Fibroblast of villous mesenchyme (primary cell): Measurements from ENCODE around the gene SLC12A4. TPM values are rescaled to one million over a fixed set of nuclear protein-coding genes. Genes with fewer than 3 reads are reported as not detected.

Source experiments
- DNase-seq: peaks from one replicate; pipeline ENCODE4 v3.0.0-alpha.2; 2010; ENCODE audit warnings: low read depth
- H3K4me3 ChIP-seq: 2 replicates; pipeline ENCODE4 v1.5.1; 2011; ENCODE audit warnings: low read depth, mild to moderate bottlenecking, low read length
- total RNA-seq: library from RNA; depleted of rRNA; stranded (reverse); fragments of >200 nt; gene quantifications from 2 replicates; pipeline ENCODE4 v1.2.3, GENCODE V29; 2012
- TF ChIP-seq, protein P1 (sequence below): IDR thresholded peaks from 2 replicates; pipeline ENCODE4 v1.5.1; 2012; ENCODE audit warnings: low read depth, mild to moderate bottlenecking, low read length; ENCODE audit not compliant: insufficient read depth

SLC12A4 gene
- total RNA-seq, 1 donor = 104 TPM

DNA sequence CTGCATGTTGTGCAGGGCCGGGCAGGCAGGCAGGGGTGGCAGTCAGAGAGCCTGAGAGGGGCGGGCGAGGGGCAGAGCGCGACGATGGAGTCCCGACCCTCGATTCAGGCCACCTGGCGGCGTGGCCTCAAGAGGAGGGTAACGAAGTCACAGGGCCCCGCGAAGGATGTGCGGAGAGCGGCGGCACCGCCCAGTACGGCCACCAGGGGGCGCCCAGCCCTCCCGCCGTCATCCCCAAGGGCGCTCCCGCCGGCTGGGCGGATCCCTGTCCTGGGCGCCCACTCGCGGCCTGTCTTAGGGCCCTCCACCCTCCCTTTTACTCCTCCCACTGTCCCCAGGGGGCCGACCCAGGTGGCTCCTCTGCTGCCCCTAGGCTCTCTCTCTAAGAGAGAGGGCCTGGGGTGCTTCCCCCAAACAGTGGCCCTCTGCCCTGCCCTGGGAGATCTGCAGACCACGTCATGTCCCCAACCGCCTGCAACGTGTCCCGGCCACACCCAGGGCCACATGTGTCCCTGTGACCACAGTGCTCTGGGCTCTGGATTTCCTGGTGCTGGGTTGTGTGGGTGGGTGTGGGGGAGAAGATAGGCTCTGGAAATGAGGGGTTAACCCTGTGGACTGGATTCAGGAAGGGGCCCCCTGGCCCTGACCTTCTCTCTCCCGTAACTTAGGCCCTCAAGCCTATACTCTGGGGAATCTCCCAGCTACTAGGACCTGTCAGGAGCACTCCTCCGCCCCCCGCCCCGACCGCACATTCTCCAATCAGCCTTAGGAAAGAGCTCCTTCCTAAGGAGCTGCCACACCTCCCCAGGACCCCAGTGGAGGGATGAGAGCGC is 25.0 kb upstream of the SLC12A4 start:
- TF ChIP-seq, protein P1, sequence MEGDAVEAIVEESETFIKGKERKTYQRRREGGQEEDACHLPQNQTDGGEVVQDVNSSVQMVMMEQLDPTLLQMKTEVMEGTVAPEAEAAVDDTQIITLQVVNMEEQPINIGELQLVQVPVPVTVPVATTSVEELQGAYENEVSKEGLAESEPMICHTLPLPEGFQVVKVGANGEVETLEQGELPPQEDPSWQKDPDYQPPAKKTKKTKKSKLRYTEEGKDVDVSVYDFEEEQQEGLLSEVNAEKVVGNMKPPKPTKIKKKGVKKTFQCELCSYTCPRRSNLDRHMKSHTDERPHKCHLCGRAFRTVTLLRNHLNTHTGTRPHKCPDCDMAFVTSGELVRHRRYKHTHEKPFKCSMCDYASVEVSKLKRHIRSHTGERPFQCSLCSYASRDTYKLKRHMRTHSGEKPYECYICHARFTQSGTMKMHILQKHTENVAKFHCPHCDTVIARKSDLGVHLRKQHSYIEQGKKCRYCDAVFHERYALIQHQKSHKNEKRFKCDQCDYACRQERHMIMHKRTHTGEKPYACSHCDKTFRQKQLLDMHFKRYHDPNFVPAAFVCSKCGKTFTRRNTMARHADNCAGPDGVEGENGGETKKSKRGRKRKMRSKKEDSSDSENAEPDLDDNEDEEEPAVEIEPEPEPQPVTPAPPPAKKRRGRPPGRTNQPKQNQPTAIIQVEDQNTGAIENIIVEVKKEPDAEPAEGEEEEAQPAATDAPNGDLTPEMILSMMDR = peak; percentile 86
- DNase-seq = peak; percentile 66
- peak overlapping the region; percentile 14 for H3K4me3 ChIP-seq

DNA sequence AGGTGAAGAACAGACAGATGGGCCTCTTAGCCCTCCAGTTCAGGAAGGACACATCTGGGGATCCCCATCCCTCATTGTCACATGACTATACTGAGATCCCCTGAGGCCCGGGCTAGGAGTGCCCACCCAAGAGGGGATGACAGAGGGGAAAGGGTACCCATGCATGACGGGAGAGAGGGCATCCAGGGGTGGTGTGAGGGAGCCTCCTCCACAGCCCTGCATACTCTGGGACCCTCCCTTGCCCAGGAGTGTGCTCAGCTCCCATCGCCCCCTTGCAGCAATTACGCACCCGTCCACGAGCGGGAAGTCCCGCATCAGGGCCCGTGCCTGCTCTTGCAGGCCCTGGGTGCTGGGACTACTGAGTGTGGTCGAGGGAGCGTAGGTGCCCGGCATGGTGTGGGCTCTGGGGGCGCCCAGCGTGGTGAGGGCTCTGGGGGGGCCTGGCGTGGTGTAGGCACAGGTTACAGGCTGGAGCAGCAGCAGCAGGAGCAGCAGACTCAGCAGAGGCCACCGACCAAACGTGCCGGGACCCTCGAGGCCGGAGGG is 24.3 kb upstream of the SLC12A4 start:
- DNase-seq = no peak
- no peak overlapping the region for H3K4me3 ChIP-seq
- TF ChIP-seq, protein P1 = no peak

DNA sequence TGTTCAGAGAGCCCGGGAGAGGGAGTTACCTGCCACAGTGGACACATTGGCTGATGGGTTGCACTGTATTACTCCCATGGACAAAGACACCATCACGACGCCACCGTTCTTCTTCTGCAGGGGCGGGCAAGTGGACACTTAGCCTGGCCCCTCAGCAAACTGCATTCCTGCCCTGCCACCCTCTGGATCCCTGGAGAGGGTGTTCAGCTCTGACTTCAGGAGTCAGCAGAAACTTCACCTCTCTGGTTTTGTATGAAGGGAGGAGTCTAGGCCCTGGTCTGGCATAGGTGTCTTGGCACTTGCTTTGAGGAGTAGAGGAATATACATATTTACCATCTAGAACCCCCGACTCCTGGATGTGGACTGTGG is 21.6 kb upstream of the SLC12A4 start:
- TF ChIP-seq, protein P1 = no peak
- no peak for DNase-seq
- no peak overlapping the region for H3K4me3 ChIP-seq

DNA sequence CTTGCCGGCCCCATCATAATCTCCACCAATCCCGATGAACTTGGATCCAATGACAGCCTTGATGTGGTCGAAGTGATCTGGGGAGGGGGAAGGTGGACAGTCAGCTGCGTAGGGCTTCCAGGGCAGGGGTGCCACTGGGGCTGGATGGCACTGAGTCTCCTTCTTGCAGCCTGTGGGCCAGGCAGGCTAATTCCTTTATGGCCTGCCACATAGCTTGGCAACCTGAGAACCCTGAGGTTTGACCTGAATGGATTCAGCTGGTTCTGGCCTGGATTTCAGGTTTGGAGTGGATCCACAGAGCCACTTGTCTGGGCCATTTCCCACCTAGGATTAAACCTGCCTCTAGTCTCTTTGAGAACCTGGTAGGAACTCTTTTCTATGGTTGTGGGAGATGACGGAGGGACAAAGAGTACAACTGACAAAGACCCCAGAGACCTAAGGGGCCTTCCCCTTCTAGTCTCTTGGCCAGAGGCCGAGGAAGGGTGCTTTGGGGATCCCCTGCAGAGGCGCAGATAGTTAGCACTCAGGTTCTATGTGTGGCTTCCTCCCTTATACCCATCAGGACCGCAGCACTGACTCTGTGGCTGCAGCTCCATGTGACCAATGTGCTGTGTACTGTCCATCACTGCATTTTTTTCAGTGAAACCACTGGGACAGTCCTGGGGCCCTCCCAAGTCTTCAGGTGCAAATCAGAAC is 21.0 kb upstream of the SLC12A4 start:
- no peak for DNase-seq
- TF ChIP-seq, protein P1 = no peak
- no peak overlapping the region for H3K4me3 ChIP-seq

DNA sequence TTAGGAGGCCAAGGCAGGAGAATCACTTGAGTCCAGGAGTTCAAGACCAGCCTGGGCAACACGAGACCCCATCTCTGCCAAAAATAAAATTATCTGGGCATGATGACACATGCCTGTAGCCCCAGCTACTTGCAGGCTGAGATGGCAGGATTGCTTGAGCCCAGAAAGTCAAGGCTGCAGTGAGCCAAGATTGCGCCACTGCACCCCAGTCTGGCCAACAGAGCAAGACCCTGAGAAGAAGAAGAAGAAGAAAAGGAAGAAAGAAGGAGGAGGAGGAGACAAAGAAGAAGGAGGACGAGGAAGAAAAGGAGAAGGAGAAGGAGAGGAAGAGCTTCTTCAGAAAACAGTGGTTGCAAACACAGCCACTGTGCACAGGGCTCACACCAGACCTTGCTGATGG is 20.2 kb upstream of the SLC12A4 start:
- DNase-seq = no peak
- TF ChIP-seq, protein P1 = no peak
- H3K4me3 ChIP-seq = no peak overlapping the region

DNA sequence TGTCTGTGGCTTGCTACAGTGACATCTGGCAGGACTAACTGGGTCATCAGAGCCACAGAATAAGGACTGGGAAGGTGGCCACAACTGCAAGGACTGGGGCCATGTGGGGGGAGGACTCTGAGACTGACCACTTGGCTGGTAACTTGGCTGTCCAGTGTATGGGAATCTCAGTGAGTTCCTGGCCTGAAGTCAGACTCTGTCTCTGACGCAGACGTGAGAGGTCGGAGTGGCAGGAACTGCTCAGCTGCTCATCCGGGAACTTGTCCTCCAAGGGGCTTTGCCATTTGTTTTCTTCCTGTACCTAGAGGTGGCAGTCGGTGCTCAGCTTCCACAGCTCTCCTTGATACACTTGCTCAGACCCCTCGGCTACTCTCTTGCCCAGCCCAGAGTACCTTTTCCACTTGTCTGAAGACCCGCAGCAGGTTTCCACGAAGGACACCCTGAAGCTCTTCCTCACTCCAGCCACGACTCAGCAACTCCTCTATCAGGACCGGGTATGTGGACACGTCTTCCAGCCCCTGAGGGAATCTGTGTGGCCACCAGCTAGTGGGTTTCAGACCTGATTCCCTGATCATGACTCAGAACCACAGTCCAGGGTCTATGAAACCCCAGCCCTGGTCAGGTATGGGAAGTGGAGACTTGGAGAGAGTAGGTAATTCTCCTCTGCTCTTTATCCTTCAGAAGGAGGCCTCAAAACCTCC is 19.2 kb upstream of the SLC12A4 start:
- no peak overlapping the region for H3K4me3 ChIP-seq
- peak; percentile 19 for DNase-seq
- TF ChIP-seq, protein P1 = no peak
